Mesothelial cell of epicardium (in vitro differentiated cells): ENCODE measurements around the gene EDIL3. TPM values are rescaled to one million over a fixed set of nuclear protein-coding genes. Genes with fewer than 3 reads are reported as not detected.

Experiments used
- DNase-seq, 2 experiments: peaks; one replicate each; pipeline ENCODE4 v3.0.0; 2021; ENCODE audit warnings: low spot score in 2 of 2; ENCODE audit not compliant: unreplicated experiment in 2 of 2
- H3K27ac Mint-ChIP-seq: 2 replicates; pipeline ENCODE4 v1.8.0; 2021; ENCODE audit warnings: mixed read lengths
- H3K27me3 Mint-ChIP-seq: 2 replicates; pipeline ENCODE4 v1.8.0; 2021; ENCODE audit warnings: low read depth, mixed read lengths
- H3K36me3 Mint-ChIP-seq: 2 replicates; pipeline ENCODE4 v1.8.0; 2021; ENCODE audit warnings: mixed read lengths
- H3K4me1 Mint-ChIP-seq: 2 replicates; pipeline ENCODE4 v1.8.0; 2021; ENCODE audit warnings: mixed read lengths
- H3K4me3 Mint-ChIP-seq: 2 replicates; pipeline ENCODE4 v1.8.0; 2021; ENCODE audit warnings: mild to moderate bottlenecking, moderate library complexity, mixed read lengths
- H3K9me3 Mint-ChIP-seq: 2 replicates; pipeline ENCODE4 v1.8.0; 2021; ENCODE audit warnings: mixed read lengths
- CTCF ChIP-seq: fragments of 200-600 bp; sonication (generic); IDR thresholded peaks from one replicate; pipeline ENCODE4 v1.5.0; 2021; ENCODE audit warnings: antibody characterized with exemption; ENCODE audit not compliant: unreplicated experiment
- total RNA-seq: library from RNA; stranded (reverse); gene quantifications from 3 replicates; pipeline ENCODE4 v1.2.1, GENCODE V29; 2021

EDIL3 gene
- total RNA-seq, 1 donor from 2014 or later = 51.3 TPM

- no peaks in the 10 kb centered on the region for H3K9me3 Mint-ChIP-seq
Measured at GRCh38 chr5:84253946-84254345, 130.7 kb downstream of the EDIL3 start.

GRCh38 chr5:84251503-84251902 is 133.2 kb downstream of the EDIL3 start:
- no peak overlapping the region for H3K4me3 Mint-ChIP-seq
- TF ChIP-seq CTCF = no peak
- no peaks in the 10 kb centered on the region for H3K36me3 Mint-ChIP-seq
- DNase-seq = no peak
- H3K4me1 Mint-ChIP-seq = peaks cover 17% of the 10 kb centered on the region
- no peaks in the 10 kb centered on the region for H3K9me3 Mint-ChIP-seq
- no peaks in the 10 kb centered on the region for H3K27me3 Mint-ChIP-seq
- H3K27ac Mint-ChIP-seq = no peak overlapping the region

More at GRCh38 chr5:84253946-84254345, 130.7 kb downstream of the EDIL3 start:
- no peak for DNase-seq
- Mint-ChIP-seq H3K36me3 (no peaks in the 10 kb centered on the region), H3K4me1 (peaks cover 7% of the 10 kb centered on the region), H3K27ac (no peak overlapping the region), H3K27me3 (no peaks in the 10 kb centered on the region), H3K4me3 (no peak overlapping the region)
- no peak for TF ChIP-seq CTCF

- H3K36me3 Mint-ChIP-seq = no peaks in the 10 kb centered on the region
- H3K9me3 Mint-ChIP-seq = no peaks in the 10 kb centered on the region
- H3K4me1 Mint-ChIP-seq = peaks cover 21% of the 10 kb centered on the region
- H3K27me3 Mint-ChIP-seq = no peaks in the 10 kb centered on the region
- no peak for DNase-seq
- peak overlapping the region; percentile 44 for H3K27ac Mint-ChIP-seq
- no peak overlapping the region for H3K4me3 Mint-ChIP-seq
- no peak for TF ChIP-seq CTCF
Measured at GRCh38 chr5:84249918-84250630, 134.6 kb downstream of the EDIL3 start.

GRCh38 chr5:84248013-84248412 is 136.7 kb downstream of the EDIL3 start:
- Mint-ChIP-seq H3K4me3 (no peak overlapping the region), H3K27me3 (no peaks in the 10 kb centered on the region), H3K27ac (no peak overlapping the region), H3K4me1 (peaks cover 21% of the 10 kb centered on the region), H3K9me3 (no peaks in the 10 kb centered on the region), H3K36me3 (peaks cover 4% of the 10 kb centered on the region)
- no peak for DNase-seq
- TF ChIP-seq CTCF = no peak

GRCh38 chr5:84242286-84242685 is 142.4 kb downstream of the EDIL3 start:
- Mint-ChIP-seq H3K27me3 (no peaks in the 10 kb centered on the region), H3K36me3 (peaks cover 4% of the 10 kb centered on the region), H3K27ac (no peak overlapping the region), H3K4me1 (peaks cover 15% of the 10 kb centered on the region), H3K4me3 (no peak overlapping the region), H3K9me3 (no peaks in the 10 kb centered on the region)
- TF ChIP-seq CTCF = no peak
- DNase-seq = no peak
